Upper lobe of left lung (tissue), 4 donors: ENCODE data around the gene TK2.

ENCODE experiments used
- CTCF ChIP-seq, 6 experiments: fragments of 450-650 bp in 4 of 6; fragments of 200-600 bp in 2 of 6; sonication (generic) in 2 of 6; IDR thresholded peaks; one replicate each; pipeline ENCODE4 v1.5.1; 2016 to 2019; ENCODE audit warnings: antibody characterized with exemption in 6 of 6
- EP300 ChIP-seq, 4 donors: sonication (generic); formaldehyde crosslinking; IDR thresholded peaks; one replicate each; pipeline ENCODE4 v1.5.1; 2017; ENCODE audit warnings: antibody characterized with exemption in 4 of 4, control low read depth in 2 of 4
- POLR2A ChIP-seq, 4 donors: fragments of 450-650 bp; IDR thresholded peaks; one replicate each; pipeline ENCODE4 v1.5.1; 2016 to 2017; ENCODE audit warnings: antibody characterized with exemption in 4 of 4, mild to moderate bottlenecking in 2 of 4
- POLR2AphosphoS5 ChIP-seq, 2 donors: sonication (generic); formaldehyde crosslinking; IDR thresholded peaks; one replicate each; pipeline ENCODE4 v1.5.1; 2017; ENCODE audit warnings: antibody characterized with exemption in 2 of 2

GRCh38 chr16:66598111-66598510 lies 48.2 kb upstream of the TK2 start:
- TF ChIP-seq CTCF (IDR thresholded peaks at IDR 0.05) (no peak), POLR2A (IDR thresholded peaks at IDR 0.05) (no peak), EP300 (IDR thresholded peaks at IDR 0.05) (no peak), POLR2AphosphoS5 (IDR thresholded peaks at IDR 0.05) (no peak)
